ENCODE results near the gene GRIK4.

DNA sequence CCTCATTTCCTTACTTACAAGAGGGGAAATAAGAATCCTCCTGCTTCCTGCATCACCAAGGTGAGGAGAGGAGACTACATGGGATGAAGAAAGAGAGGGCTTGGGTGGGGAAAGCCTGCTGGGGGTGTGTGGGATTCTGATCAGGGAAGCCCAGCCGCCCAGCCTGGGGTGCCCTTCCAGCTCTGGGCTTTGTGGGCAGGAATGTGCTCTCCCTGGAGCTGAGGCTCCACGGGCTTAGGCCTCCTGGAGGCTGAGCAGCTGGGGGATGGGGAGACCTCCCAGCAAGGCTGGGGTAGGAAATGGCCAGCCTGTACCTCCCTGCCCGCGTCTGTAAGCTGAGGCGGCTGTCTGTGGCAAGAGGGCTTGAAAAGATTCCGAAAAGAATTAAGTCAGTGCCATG, 206.1 kb downstream of the GRIK4 start:
- TF ChIP-seq, protein P1, sequence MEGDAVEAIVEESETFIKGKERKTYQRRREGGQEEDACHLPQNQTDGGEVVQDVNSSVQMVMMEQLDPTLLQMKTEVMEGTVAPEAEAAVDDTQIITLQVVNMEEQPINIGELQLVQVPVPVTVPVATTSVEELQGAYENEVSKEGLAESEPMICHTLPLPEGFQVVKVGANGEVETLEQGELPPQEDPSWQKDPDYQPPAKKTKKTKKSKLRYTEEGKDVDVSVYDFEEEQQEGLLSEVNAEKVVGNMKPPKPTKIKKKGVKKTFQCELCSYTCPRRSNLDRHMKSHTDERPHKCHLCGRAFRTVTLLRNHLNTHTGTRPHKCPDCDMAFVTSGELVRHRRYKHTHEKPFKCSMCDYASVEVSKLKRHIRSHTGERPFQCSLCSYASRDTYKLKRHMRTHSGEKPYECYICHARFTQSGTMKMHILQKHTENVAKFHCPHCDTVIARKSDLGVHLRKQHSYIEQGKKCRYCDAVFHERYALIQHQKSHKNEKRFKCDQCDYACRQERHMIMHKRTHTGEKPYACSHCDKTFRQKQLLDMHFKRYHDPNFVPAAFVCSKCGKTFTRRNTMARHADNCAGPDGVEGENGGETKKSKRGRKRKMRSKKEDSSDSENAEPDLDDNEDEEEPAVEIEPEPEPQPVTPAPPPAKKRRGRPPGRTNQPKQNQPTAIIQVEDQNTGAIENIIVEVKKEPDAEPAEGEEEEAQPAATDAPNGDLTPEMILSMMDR (IDR thresholded peaks at IDR 0.05; ENCODE audit: extremely low read depth in 1 of 2, insufficient read depth in 1 of 2, low read depth in 1 of 2, low read length in 2 of 2): no peak
- no peak for TF ChIP-seq MYC (IDR thresholded peaks at IDR 0.05; ENCODE audit: low read depth, low read length)
- TF ChIP-seq POLR2AphosphoS5 (IDR thresholded peaks at IDR 0.05; ENCODE audit: insufficient read depth, low read depth, low read length): no peak
- no peak for TF ChIP-seq POLR2A (IDR thresholded peaks at IDR 0.05; ENCODE audit: low read depth, low read length)
